GM23338 (cell line): ENCODE measurements around the gene DSG4. TPM values are rescaled to one million over a fixed set of nuclear protein-coding genes. Genes with fewer than 3 reads are reported as not detected.
A peak's percentile ranks its signal among the peaks of the same experiment; 100 is the strongest.

Experiments
- ATAC-seq: fragments of 200-7000 bp; cut with Tn5 transposase; 3 replicates; pipeline ENCODE4 v1.9.1; 2020
- DNase-seq: peaks from one replicate; pipeline ENCODE4 v3.0.0-alpha.2; 2015; ENCODE audit warnings: low spot score
- H2AFZ ChIP-seq: fragments of 200-600 bp; sonication (generic); 2 replicates; pipeline ENCODE4 v1.8.0; 2016; ENCODE audit warnings: antibody characterized with exemption, mild to moderate bottlenecking, moderate library complexity
- H3F3A ChIP-seq: fragments of 200-600 bp; sonication (generic); replicated peaks from 2 replicates; pipeline ENCODE4 v1.8.0; 2017; ENCODE audit warnings: antibody characterized with exemption, mixed run types, low read depth
- H3K27ac ChIP-seq: fragments of 200-600 bp; sonication (generic); 2 replicates; pipeline ENCODE4 v1.6.1; 2016; ENCODE audit warnings: low read depth
- H3K27me3 ChIP-seq: fragments of 200-600 bp; sonication (generic); 2 replicates; pipeline ENCODE4 v1.8.0; 2016; ENCODE audit warnings: mild to moderate bottlenecking, mixed run types, moderate library complexity; ENCODE audit not compliant: insufficient read depth
- H3K36me3 ChIP-seq: fragments of 200-600 bp; sonication (generic); 2 replicates; pipeline ENCODE4 v1.8.0; 2016; ENCODE audit warnings: mild to moderate bottlenecking; ENCODE audit not compliant: insufficient read depth
- H3K4me1 ChIP-seq: fragments of 200-600 bp; sonication (generic); 2 replicates; pipeline ENCODE4 v1.8.0; 2016; ENCODE audit warnings: mild to moderate bottlenecking, moderate library complexity; ENCODE audit not compliant: insufficient read depth
- H3K4me2 ChIP-seq: fragments of 200-600 bp; sonication (generic); 2 replicates; pipeline ENCODE4 v1.7.1; 2017; ENCODE audit warnings: mixed run types
- H3K4me3 ChIP-seq: fragments of 200-600 bp; sonication (generic); 2 replicates; pipeline ENCODE4 v1.6.1; 2016; ENCODE audit warnings: mixed run types
- H3K79me2 ChIP-seq: fragments of 200-600 bp; sonication (generic); replicated peaks from 2 replicates; pipeline ENCODE4 v1.8.0; 2017; ENCODE audit warnings: mild to moderate bottlenecking; ENCODE audit not compliant: insufficient read depth
- H3K9me2 ChIP-seq: fragments of 200-600 bp; sonication (generic); 2 replicates; pipeline ENCODE4 v1.8.0; 2017; ENCODE audit not compliant: insufficient read depth
- H4K20me1 ChIP-seq: fragments of 200-600 bp; sonication (generic); replicated peaks from 2 replicates; pipeline ENCODE4 v1.8.0; 2017; ENCODE audit warnings: mild to moderate bottlenecking; ENCODE audit not compliant: insufficient read depth
- H3K27ac Mint-ChIP-seq: 2 replicates; pipeline ENCODE4 v1.8.0; 2020; ENCODE audit warnings: inconsistent platforms, mild to moderate bottlenecking, moderate library complexity, mixed read lengths
- H3K27me3 Mint-ChIP-seq: 3 replicates; pipeline ENCODE4 v1.8.0; 2022; ENCODE audit warnings: low read depth, mild to moderate bottlenecking, moderate library complexity, mixed read lengths, inconsistent platforms; ENCODE audit not compliant: insufficient read depth, poor library complexity
- H3K36me3 Mint-ChIP-seq: 3 replicates; pipeline ENCODE4 v1.8.0; 2021; ENCODE audit warnings: low read depth, mild to moderate bottlenecking, inconsistent platforms, moderate library complexity, mixed read lengths
- H3K4me1 Mint-ChIP-seq: 3 replicates; pipeline ENCODE4 v1.8.0; 2020; ENCODE audit warnings: mild to moderate bottlenecking, inconsistent platforms, mixed read lengths
- H3K4me3 Mint-ChIP-seq: 3 replicates; pipeline ENCODE4 v1.8.0; 2021; ENCODE audit warnings: moderate library complexity, mild to moderate bottlenecking, inconsistent platforms, mixed read lengths
- H3K9me3 Mint-ChIP-seq: 3 replicates; pipeline ENCODE4 v1.8.0; 2020; ENCODE audit warnings: moderate library complexity, mild to moderate bottlenecking, inconsistent platforms, mixed read lengths
- EZH2 ChIP-seq: fragments of 200-600 bp; sonication (generic); IDR thresholded peaks from one replicate; pipeline ENCODE4 v1.8.0; 2017; ENCODE audit warnings: antibody characterized with exemption, mild to moderate bottlenecking, low read depth; ENCODE audit not compliant: unreplicated experiment
- EZH2phosphoT487 ChIP-seq: fragments of 200-600 bp; sonication (generic); IDR thresholded peaks from one replicate; pipeline ENCODE4 v1.8.1; 2018; ENCODE audit warnings: antibody characterized with exemption; ENCODE audit not compliant: unreplicated experiment
- JUNB ChIP-seq: IDR thresholded peaks from one replicate; pipeline ENCODE4 v1.6.1; 2016; ENCODE audit warnings: antibody characterized with exemption; ENCODE audit not compliant: unreplicated experiment
- NANOG ChIP-seq: IDR thresholded peaks from 2 replicates; pipeline ENCODE4 v1.6.1; 2016; ENCODE audit warnings: antibody characterized with exemption, borderline replicate concordance
- POLR2AphosphoS5 ChIP-seq: IDR thresholded peaks from 2 replicates; pipeline ENCODE4 v1.6.1; 2016; ENCODE audit warnings: antibody characterized with exemption, low read depth
- REST ChIP-seq: IDR thresholded peaks from one replicate; pipeline ENCODE4 v1.6.1; 2018; ENCODE audit warnings: antibody characterized with exemption; ENCODE audit not compliant: unreplicated experiment
- STAT1 ChIP-seq: IDR thresholded peaks from one replicate; pipeline ENCODE4 v1.6.1; 2016; ENCODE audit warnings: antibody characterized with exemption; ENCODE audit not compliant: unreplicated experiment
- ZNF114 ChIP-seq: fragments of 250-450 bp; sonication (Bioruptor Pico); IDR thresholded peaks from 2 replicates; pipeline ENCODE4 v1.5.0; 2020; ENCODE audit warnings: mild to moderate bottlenecking, moderate library complexity
- ZNF331 ChIP-seq: fragments of 250-450 bp; sonication (Bioruptor Pico); IDR thresholded peaks from 2 replicates; pipeline ENCODE4 v1.5.0; 2020; ENCODE audit warnings: low read depth, mild to moderate bottlenecking, moderate library complexity
- polyA plus RNA-seq: library from polyadenylated mRNA; unstranded; fragments of >200 nt; fragmentation: Nextera tagmentation; extraction: Ambion mirVana; gene quantifications from 2 replicates; pipeline ENCODE4 v1.2.1, GENCODE V29; 2016
- total RNA-seq: library from RNA; depleted of rRNA; stranded (reverse); fragments of >200 nt; shearing (Covaris generic); gene quantifications from 2 replicates; pipeline ENCODE4 v1.2.3, GENCODE V29; 2014
- TF ChIP-seq, protein P1 (sequence below), 2 experiments: fragments of 200-600 bp in 1 of 2; sonication (generic) in 1 of 2; conservative IDR thresholded peaks; 2 replicates each; pipeline versions ENCODE4 v1.5.1 to v1.6.1; 2016 to 2017; ENCODE audit warnings: antibody characterized with exemption in 2 of 2, low read depth in 2 of 2, mild to moderate bottlenecking in 2 of 2, moderate library complexity in 1 of 2

DSG4 gene
- total and polyA plus RNA-seq, 2 experiments from 2014 or later = not detected

DNA sequence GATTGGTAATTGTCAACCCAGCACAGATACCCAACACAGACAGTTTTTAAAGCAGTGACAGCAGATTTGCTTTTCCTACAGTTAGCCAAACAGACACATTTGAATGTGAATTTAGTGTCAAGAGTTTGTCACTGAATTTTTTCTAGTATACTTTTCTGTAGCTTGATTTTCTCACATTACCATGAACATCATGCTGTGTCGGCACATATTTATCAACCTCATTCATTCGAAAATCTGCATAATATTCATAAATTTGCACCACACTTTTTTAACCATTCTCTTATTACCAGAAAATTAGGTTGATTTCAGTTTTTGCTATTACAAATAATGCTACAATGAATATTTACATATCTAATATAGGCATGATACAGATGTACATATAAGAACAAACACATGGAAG lies 43.9 kb downstream of the DSG4 start (continued):
- no peak for TF ChIP-seq REST

DNA sequence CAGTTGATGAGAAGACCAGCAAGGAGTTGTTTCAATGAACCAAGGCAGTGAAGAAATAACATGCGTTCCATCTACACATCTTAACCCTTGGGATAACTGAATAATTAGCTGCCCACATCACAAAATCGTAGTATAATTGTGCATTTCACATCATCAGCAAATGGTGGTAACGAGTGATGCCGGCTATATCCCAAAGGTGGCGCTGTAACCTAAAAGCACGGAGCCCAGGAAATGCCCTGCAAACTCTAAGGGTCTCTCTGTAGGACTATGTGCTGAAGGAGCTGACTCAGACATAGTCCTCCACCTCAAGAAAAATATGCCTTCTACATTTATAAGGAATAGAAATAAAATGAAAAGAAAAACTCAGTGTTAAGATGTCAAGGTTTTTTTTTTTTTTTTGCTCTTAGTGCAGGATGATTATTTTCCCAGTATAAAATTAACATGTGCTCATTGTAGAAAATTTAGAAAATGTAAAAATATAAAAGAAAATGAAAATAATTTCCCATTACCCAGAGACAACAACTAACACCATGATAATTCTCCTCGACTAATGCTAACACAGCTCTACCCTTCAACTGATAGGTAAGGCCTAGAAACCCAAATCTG lies 47.9 kb downstream of the DSG4 start:
- Mint-ChIP-seq H3K36me3 (no peaks in the 10 kb centered on the region), H3K27ac (peak overlapping the region; percentile 24; the same call in 1 of the 2 replicates), H3K4me1 (peaks cover 8% of the 10 kb centered on the region), H3K9me3 (no peaks in the 10 kb centered on the region), H3K4me3 (no peak overlapping the region), H3K27me3 (no peaks in the 10 kb centered on the region)
- H3K4me2 ChIP-seq = no peak overlapping the region
- no peak overlapping the region for H3K27ac ChIP-seq
- no peaks in the 10 kb centered on the region for H3K4me1 ChIP-seq
- ATAC-seq (peak; percentile 96), DNase-seq (peak; percentile 83)
- no peak overlapping the region for H2AFZ ChIP-seq
- H3K4me3 ChIP-seq = no peak overlapping the region
- H3K36me3 ChIP-seq = no peaks in the 10 kb centered on the region
- H3K79me2 ChIP-seq = no peaks in the 10 kb centered on the region
- H4K20me1 ChIP-seq = no peaks in the 10 kb centered on the region
- H3F3A ChIP-seq = no peaks in the 10 kb centered on the region
- TF ChIP-seq, protein P1, sequence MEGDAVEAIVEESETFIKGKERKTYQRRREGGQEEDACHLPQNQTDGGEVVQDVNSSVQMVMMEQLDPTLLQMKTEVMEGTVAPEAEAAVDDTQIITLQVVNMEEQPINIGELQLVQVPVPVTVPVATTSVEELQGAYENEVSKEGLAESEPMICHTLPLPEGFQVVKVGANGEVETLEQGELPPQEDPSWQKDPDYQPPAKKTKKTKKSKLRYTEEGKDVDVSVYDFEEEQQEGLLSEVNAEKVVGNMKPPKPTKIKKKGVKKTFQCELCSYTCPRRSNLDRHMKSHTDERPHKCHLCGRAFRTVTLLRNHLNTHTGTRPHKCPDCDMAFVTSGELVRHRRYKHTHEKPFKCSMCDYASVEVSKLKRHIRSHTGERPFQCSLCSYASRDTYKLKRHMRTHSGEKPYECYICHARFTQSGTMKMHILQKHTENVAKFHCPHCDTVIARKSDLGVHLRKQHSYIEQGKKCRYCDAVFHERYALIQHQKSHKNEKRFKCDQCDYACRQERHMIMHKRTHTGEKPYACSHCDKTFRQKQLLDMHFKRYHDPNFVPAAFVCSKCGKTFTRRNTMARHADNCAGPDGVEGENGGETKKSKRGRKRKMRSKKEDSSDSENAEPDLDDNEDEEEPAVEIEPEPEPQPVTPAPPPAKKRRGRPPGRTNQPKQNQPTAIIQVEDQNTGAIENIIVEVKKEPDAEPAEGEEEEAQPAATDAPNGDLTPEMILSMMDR (conservative IDR thresholded peaks at IDR 0.05; ENCODE audit: low read depth in 2 of 2) = peak; percentile 96
- no peak for TF ChIP-seq ZNF114 (CRISPR knock-in tag)
- no peaks in the 10 kb centered on the region for H3K27me3 ChIP-seq
- H3K9me2 ChIP-seq = no peaks in the 10 kb centered on the region

DNA sequence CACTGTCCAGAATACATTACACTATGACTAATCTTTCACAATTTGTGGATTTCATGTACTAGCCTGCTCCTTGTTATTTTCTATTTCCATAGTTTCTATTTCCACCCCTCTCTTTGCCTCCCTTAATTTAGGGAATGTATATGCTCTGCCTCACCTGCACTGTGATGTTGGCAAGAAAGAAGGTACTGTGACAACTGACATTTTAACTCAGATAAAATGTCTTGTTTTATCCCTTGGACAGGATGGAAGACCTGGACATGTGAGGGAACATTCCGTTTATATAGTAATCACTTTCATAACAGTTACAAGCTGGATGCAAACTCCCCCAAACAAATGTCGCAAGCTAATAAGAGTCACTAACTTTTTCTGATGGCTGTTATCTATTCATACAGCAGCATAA lies 49.4 kb downstream of the DSG4 start:
- no peak overlapping the region for H3K4me3 ChIP-seq
- H3K27me3 ChIP-seq = no peaks in the 10 kb centered on the region
- no peaks in the 10 kb centered on the region for H4K20me1 ChIP-seq
- peaks cover 12% of the 10 kb centered on the region for H3K4me1 Mint-ChIP-seq
- ATAC-seq = no peak
- H3K36me3 Mint-ChIP-seq = no peaks in the 10 kb centered on the region
- no peaks in the 10 kb centered on the region for H3F3A ChIP-seq
- H3K4me3 Mint-ChIP-seq = no peak overlapping the region
- no peaks in the 10 kb centered on the region for H3K36me3 ChIP-seq
- H3K27ac ChIP-seq = no peak overlapping the region
- H3K79me2 ChIP-seq = no peaks in the 10 kb centered on the region
- no peaks in the 10 kb centered on the region for H3K27me3 Mint-ChIP-seq
- H3K4me1 ChIP-seq = peaks cover 3% of the 10 kb centered on the region
- H3K4me2 ChIP-seq = no peak overlapping the region
- no peaks in the 10 kb centered on the region for H3K9me3 Mint-ChIP-seq
- DNase-seq = no peak
- H3K27ac Mint-ChIP-seq = no peak overlapping the region
- no peak overlapping the region for H2AFZ ChIP-seq
- H3K9me2 ChIP-seq = no peaks in the 10 kb centered on the region
- TF ChIP-seq ZNF114 (CRISPR knock-in tag) (no peak), STAT1 (no peak), EZH2 (no peak), ZNF331 (CRISPR knock-in tag) (no peak), POLR2AphosphoS5 (no peak), JUNB (no peak), NANOG (no peak), REST (no peak), EZH2phosphoT487 (no peak)
- TF ChIP-seq, protein P1 (conservative IDR thresholded peaks at IDR 0.05; ENCODE audit: low read depth in 2 of 2) = no peak
